Gastroesophageal sphincter (tissue), 3 donors: ENCODE data around the gene ACAD11.

Experiments
- CTCF ChIP-seq, 4 experiments: fragments of 200-600 bp in 2 of 4; fragments of 450-650 bp in 2 of 4; sonication (generic) in 1 of 4; IDR thresholded peaks; one replicate each; pipeline ENCODE4 v1.5.1; 2017 to 2019; ENCODE audit warnings: antibody characterized with exemption in 4 of 4, mild to moderate bottlenecking in 2 of 4, moderate library complexity in 2 of 4
- POLR2AphosphoS5 ChIP-seq: sonication (generic); formaldehyde crosslinking; IDR thresholded peaks from one replicate; pipeline ENCODE4 v1.6.1; 2017; ENCODE audit warnings: antibody characterized with exemption

- TF ChIP-seq CTCF (IDR thresholded peaks at IDR 0.05) (no peak), POLR2AphosphoS5 (no peak)
These were observed 65.7 kb downstream of the ACAD11 start for GRCh38 chr3:132593947-132594323.
